SU-DHL-6 (cell line): Measurements from ENCODE around the gene ALPK3.

Source experiments
- EZH2phosphoT487 ChIP-seq: fragments of 200-600 bp; sonication (generic), shearing (Covaris generic); conservative IDR thresholded peaks from 2 replicates; pipeline ENCODE4 v1.6.1; 2018; ENCODE audit warnings: mild to moderate bottlenecking, antibody characterized with exemption, low read length, moderate library complexity, mixed read lengths
- TF ChIP-seq, protein P1 (sequence below): fragments of 200-600 bp; sonication (generic); IDR thresholded peaks from one replicate; pipeline ENCODE4 v1.5.1; 2017; ENCODE audit warnings: antibody characterized with exemption, mild to moderate bottlenecking, low read length, moderate library complexity; ENCODE audit not compliant: insufficient read depth, poor library complexity, severe bottlenecking

GRCh38 chr15:84784262-84784661, 32.9 kb upstream of the ALPK3 start:
- TF ChIP-seq EZH2phosphoT487, result no peak
- TF ChIP-seq, protein P1, sequence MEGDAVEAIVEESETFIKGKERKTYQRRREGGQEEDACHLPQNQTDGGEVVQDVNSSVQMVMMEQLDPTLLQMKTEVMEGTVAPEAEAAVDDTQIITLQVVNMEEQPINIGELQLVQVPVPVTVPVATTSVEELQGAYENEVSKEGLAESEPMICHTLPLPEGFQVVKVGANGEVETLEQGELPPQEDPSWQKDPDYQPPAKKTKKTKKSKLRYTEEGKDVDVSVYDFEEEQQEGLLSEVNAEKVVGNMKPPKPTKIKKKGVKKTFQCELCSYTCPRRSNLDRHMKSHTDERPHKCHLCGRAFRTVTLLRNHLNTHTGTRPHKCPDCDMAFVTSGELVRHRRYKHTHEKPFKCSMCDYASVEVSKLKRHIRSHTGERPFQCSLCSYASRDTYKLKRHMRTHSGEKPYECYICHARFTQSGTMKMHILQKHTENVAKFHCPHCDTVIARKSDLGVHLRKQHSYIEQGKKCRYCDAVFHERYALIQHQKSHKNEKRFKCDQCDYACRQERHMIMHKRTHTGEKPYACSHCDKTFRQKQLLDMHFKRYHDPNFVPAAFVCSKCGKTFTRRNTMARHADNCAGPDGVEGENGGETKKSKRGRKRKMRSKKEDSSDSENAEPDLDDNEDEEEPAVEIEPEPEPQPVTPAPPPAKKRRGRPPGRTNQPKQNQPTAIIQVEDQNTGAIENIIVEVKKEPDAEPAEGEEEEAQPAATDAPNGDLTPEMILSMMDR, result no peak
